Stimulated activated effector memory CD8-positive, alpha-beta T cell treated with anti-CD3 and anti-CD28 coated beads, Interleukin-12 subunit alpha, Interleukin-12 subunit beta, amount 100 ng/mL, for 72 hours (primary cell): ENCODE data around the gene ST8SIA5.

Source experiments
- ATAC-seq: fragments of 150-1000 bp; cut with Tn5 transposase; 2 replicates; pipeline ENCODE4 v1.10.0; 2021
- DNase-seq, 2 donors: peaks; one replicate each; pipeline ENCODE4 v3.0.0; 2021 to 2022; ENCODE audit warnings: low spot score in 2 of 2
- H3K27ac Mint-ChIP-seq: one replicate; pipeline ENCODE4 v1.8.0; 2022; ENCODE audit warnings: mild to moderate bottlenecking, mixed read lengths
- H3K36me3 Mint-ChIP-seq: one replicate; pipeline ENCODE4 v1.8.0; 2022; ENCODE audit warnings: mild to moderate bottlenecking, mixed read lengths
- H3K4me1 Mint-ChIP-seq: one replicate; pipeline ENCODE4 v1.8.0; 2022; ENCODE audit warnings: mixed read lengths
- H3K4me3 Mint-ChIP-seq: one replicate; pipeline ENCODE4 v1.8.0; 2022; ENCODE audit warnings: mild to moderate bottlenecking, mixed read lengths
- H3K9me3 Mint-ChIP-seq: one replicate; pipeline ENCODE4 v1.8.0; 2022; ENCODE audit warnings: mixed read lengths

Gene ST8SIA5

GRCh38 chr18:46646468-46646867 lies 110.4 kb downstream of the ST8SIA5 start:
- ATAC-seq (peak; percentile 11), DNase-seq (no peak)
- no peak overlapping the region for H3K4me3 Mint-ChIP-seq
- no peaks in the 10 kb centered on the region for H3K9me3 Mint-ChIP-seq
- H3K36me3 Mint-ChIP-seq: no peaks in the 10 kb centered on the region
- no peaks in the 10 kb centered on the region for H3K4me1 Mint-ChIP-seq
- H3K27ac Mint-ChIP-seq: no peak overlapping the region

- DNase-seq (no peak), ATAC-seq (no peak)
- Mint-ChIP-seq H3K4me1 (no peaks in the 10 kb centered on the region), H3K36me3 (no peaks in the 10 kb centered on the region), H3K27ac (no peak overlapping the region), H3K4me3 (no peak overlapping the region), H3K9me3 (no peaks in the 10 kb centered on the region)
These were observed 114.3 kb downstream of the ST8SIA5 start for GRCh38 chr18:46642561-46642960.

- H3K9me3 Mint-ChIP-seq: no peaks in the 10 kb centered on the region
- no peaks in the 10 kb centered on the region for H3K4me1 Mint-ChIP-seq
- DNase-seq (no peak), ATAC-seq (no peak)
- H3K4me3 Mint-ChIP-seq: no peak overlapping the region
- H3K36me3 Mint-ChIP-seq: no peaks in the 10 kb centered on the region
- H3K27ac Mint-ChIP-seq: no peak overlapping the region
These were observed 114.9 kb downstream of the ST8SIA5 start for GRCh38 chr18:46641917-46642316.

- H3K4me3 Mint-ChIP-seq: no peak overlapping the region
- H3K36me3 Mint-ChIP-seq: no peaks in the 10 kb centered on the region
- H3K9me3 Mint-ChIP-seq: no peaks in the 10 kb centered on the region
- no peak overlapping the region for H3K27ac Mint-ChIP-seq
- DNase-seq: no peak
- no peaks in the 10 kb centered on the region for H3K4me1 Mint-ChIP-seq
- no peak for ATAC-seq
These were observed 117.5 kb downstream of the ST8SIA5 start for GRCh38 chr18:46639386-46639785.

- Mint-ChIP-seq H3K9me3 (no peaks in the 10 kb centered on the region), H3K4me1 (no peaks in the 10 kb centered on the region), H3K36me3 (no peaks in the 10 kb centered on the region), H3K4me3 (no peak overlapping the region), H3K27ac (no peak overlapping the region)
- no peak for DNase-seq
- no peak for ATAC-seq
These were observed 120.7 kb downstream of the ST8SIA5 start for GRCh38 chr18:46636040-46636630.

GRCh38 chr18:46632401-46633071 lies 124.3 kb downstream of the ST8SIA5 start:
- H3K4me3 Mint-ChIP-seq: no peak overlapping the region
- no peak for ATAC-seq

GRCh38 chr18:46630991-46631390 lies 125.9 kb downstream of the ST8SIA5 start:
- DNase-seq (no peak), ATAC-seq (no peak)
- Mint-ChIP-seq H3K27ac (no peak overlapping the region), H3K36me3 (no peaks in the 10 kb centered on the region), H3K4me1 (peaks cover 12% of the 10 kb centered on the region), H3K4me3 (no peak overlapping the region), H3K9me3 (peaks cover 2% of the 10 kb centered on the region)

More at GRCh38 chr18:46632401-46633071, 124.3 kb downstream of the ST8SIA5 start:
- Mint-ChIP-seq H3K4me1 (peaks cover 12% of the 10 kb centered on the region), H3K9me3 (peaks cover 2% of the 10 kb centered on the region), H3K36me3 (no peaks in the 10 kb centered on the region), H3K27ac (no peak overlapping the region)
- no peak for DNase-seq

- DNase-seq (peak in 1 of 2 donors; percentile 47), ATAC-seq (peak; percentile 85)
- Mint-ChIP-seq H3K4me3 (no peak overlapping the region), H3K9me3 (peaks cover 2% of the 10 kb centered on the region), H3K36me3 (no peaks in the 10 kb centered on the region), H3K4me1 (peaks cover 12% of the 10 kb centered on the region), H3K27ac (no peak overlapping the region)
These were observed 126.7 kb downstream of the ST8SIA5 start for GRCh38 chr18:46630160-46630559.

GRCh38 chr18:46629361-46629760 lies 127.5 kb downstream of the ST8SIA5 start:
- ATAC-seq (no peak), DNase-seq (no peak)
- Mint-ChIP-seq H3K4me3 (no peak overlapping the region), H3K36me3 (no peaks in the 10 kb centered on the region), H3K9me3 (peaks cover 2% of the 10 kb centered on the region), H3K4me1 (peaks cover 18% of the 10 kb centered on the region), H3K27ac (no peak overlapping the region)

GRCh38 chr18:46628206-46628605 lies 128.6 kb downstream of the ST8SIA5 start:
- Mint-ChIP-seq H3K27ac (no peak overlapping the region), H3K36me3 (no peaks in the 10 kb centered on the region), H3K9me3 (peaks cover 2% of the 10 kb centered on the region), H3K4me1 (peaks cover 28% of the 10 kb centered on the region), H3K4me3 (no peak overlapping the region)
- DNase-seq (peak in 1 of 2 donors; percentile 15), ATAC-seq (no peak)

GRCh38 chr18:46627136-46627535 lies 129.7 kb downstream of the ST8SIA5 start:
- H3K9me3 Mint-ChIP-seq: peaks cover 2% of the 10 kb centered on the region
- no peaks in the 10 kb centered on the region for H3K36me3 Mint-ChIP-seq
- no peak for DNase-seq
- no peak overlapping the region for H3K4me3 Mint-ChIP-seq
- peaks cover 32% of the 10 kb centered on the region for H3K4me1 Mint-ChIP-seq
- no peak for ATAC-seq
- no peak overlapping the region for H3K27ac Mint-ChIP-seq

GRCh38 chr18:46625069-46625468 lies 131.8 kb downstream of the ST8SIA5 start:
- Mint-ChIP-seq H3K27ac (no peak overlapping the region), H3K36me3 (no peaks in the 10 kb centered on the region), H3K4me3 (no peak overlapping the region), H3K9me3 (no peaks in the 10 kb centered on the region), H3K4me1 (peaks cover 23% of the 10 kb centered on the region)
- DNase-seq (no peak), ATAC-seq (no peak)

GRCh38 chr18:46624127-46624526 lies 132.7 kb downstream of the ST8SIA5 start:
- peak in 1 of 2 donors; percentile 51 for DNase-seq
- H3K4me3 Mint-ChIP-seq: peak overlapping the region; percentile 21
- peak overlapping the region; percentile 46 for H3K27ac Mint-ChIP-seq
- no peaks in the 10 kb centered on the region for H3K36me3 Mint-ChIP-seq
- no peaks in the 10 kb centered on the region for H3K9me3 Mint-ChIP-seq
- peaks cover 20% of the 10 kb centered on the region for H3K4me1 Mint-ChIP-seq
- peak; percentile 54 for ATAC-seq

- H3K4me1 Mint-ChIP-seq: peaks cover 20% of the 10 kb centered on the region
- no peaks in the 10 kb centered on the region for H3K9me3 Mint-ChIP-seq
- ATAC-seq (peak; percentile 66), DNase-seq (peak in 1 of 2 donors; percentile 49)
- peak overlapping the region; percentile 21 for H3K4me3 Mint-ChIP-seq
- peak overlapping the region; percentile 46 for H3K27ac Mint-ChIP-seq
- no peaks in the 10 kb centered on the region for H3K36me3 Mint-ChIP-seq
These were observed 133.3 kb downstream of the ST8SIA5 start for GRCh38 chr18:46623541-46623940.

GRCh38 chr18:46622999-46623398 lies 133.9 kb downstream of the ST8SIA5 start:
- H3K9me3 Mint-ChIP-seq: no peaks in the 10 kb centered on the region
- peak overlapping the region; percentile 46 for H3K27ac Mint-ChIP-seq
- no peaks in the 10 kb centered on the region for H3K36me3 Mint-ChIP-seq
- peak overlapping the region; percentile 21 for H3K4me3 Mint-ChIP-seq
- DNase-seq: peak in 1 of 2 donors; percentile 38
- ATAC-seq: no peak
- peaks cover 20% of the 10 kb centered on the region for H3K4me1 Mint-ChIP-seq

- no peak for ATAC-seq
- H3K27ac Mint-ChIP-seq: no peak overlapping the region
- no peak overlapping the region for H3K4me3 Mint-ChIP-seq
- H3K9me3 Mint-ChIP-seq: no peaks in the 10 kb centered on the region
- H3K36me3 Mint-ChIP-seq: no peaks in the 10 kb centered on the region
- no peak for DNase-seq
- H3K4me1 Mint-ChIP-seq: peaks cover 20% of the 10 kb centered on the region
These were observed 134.4 kb downstream of the ST8SIA5 start for GRCh38 chr18:46622451-46622850.
